ENCODE results near the gene SPATC1L. TPM values are rescaled to one million over a fixed set of nuclear protein-coding genes. Genes with fewer than 3 reads are reported as not detected.

The SPATC1L gene
- total and polyA plus RNA-seq, 2 donors (not counting 1 experiment from before 2014, with no cell fraction given): 11.4 to 15.4 TPM

- H3K27ac ChIP-seq (ENCODE audit: low read length in 2 of 2): no peak overlapping the region
- CTCF ChIA-PET: no interaction called here
- no peaks in the 10 kb centered on the region for H3K79me2 ChIP-seq (ENCODE audit: control insufficient read depth, insufficient read depth, low read length)
- no peak overlapping the region for H3K4me2 ChIP-seq (replicated peaks; ENCODE audit: low read depth, low read length, poor library complexity, severe bottlenecking)
- H3K9ac ChIP-seq (ENCODE audit: low read length): no peak overlapping the region
- intact Hi-C loops (cut with micrococcal nuclease): no loop called here
- POLR2A ChIA-PET: no interaction called here
- Mint-ChIP-seq H3K4me3 (no peak overlapping the region), H3K9me3 (ENCODE audit: insufficient read depth) (no peaks in the 10 kb centered on the region), H3K27ac (no peak overlapping the region), H3K27me3 (no peaks in the 10 kb centered on the region), H3K4me1 (no peaks in the 10 kb centered on the region)
- no peaks in the 10 kb centered on the region for H3K4me1 ChIP-seq (ENCODE audit: control insufficient read depth in 2 of 2, insufficient read depth in 2 of 2, low read length in 2 of 2)
- H3K4me3 ChIP-seq (ENCODE audit: control extremely low read depth in 1 of 5, extremely low read depth in 1 of 5, insufficient read depth in 1 of 5, low read depth in 2 of 5, low read length in 4 of 5): no peak overlapping the region
- no peak for ATAC-seq (ENCODE audit: low read depth)
- peaks cover 0 to 3% (median 0%) of the 10 kb centered on the region in 3 donors for H3K9me3 ChIP-seq (ENCODE audit: control extremely low read depth in 1 of 3, control insufficient read depth in 2 of 3, insufficient read depth in 1 of 3, low read length in 2 of 3)
- no peaks in the 10 kb centered on the region for H4K20me1 ChIP-seq (ENCODE audit: control insufficient read depth, insufficient read depth, low read length, poor library complexity, severe bottlenecking)
- no peaks in the 10 kb centered on the region for H3K27me3 ChIP-seq (replicated peaks in 1 of 4; ENCODE audit: control extremely low read depth in 1 of 4, control insufficient read depth in 3 of 4, insufficient read depth in 4 of 4, low read length in 3 of 4)
- TF ChIP-seq EZH2 (IDR thresholded peaks at IDR 0.05; ENCODE audit: borderline replicate concordance, insufficient read depth, low read depth, low read length, poor library complexity, severe bottlenecking) (no peak), CTCF (IDR thresholded peaks at IDR 0.05) (no peak)
- WGBS (ENCODE audit: insufficient coverage): 80% methylated on average over 16 of the region's 16 CpGs
- no peak overlapping the region for H2AFZ ChIP-seq (ENCODE audit: insufficient read depth, low read depth, low read length, poor library complexity, severe bottlenecking)
- DNase-seq: no peak
- no peaks in the 10 kb centered on the region for H3K36me3 ChIP-seq (replicated peaks in 1 of 2; ENCODE audit: control extremely low read depth in 1 of 2, control insufficient read depth in 1 of 2, extremely low read depth in 1 of 2, insufficient read depth in 2 of 2, low read length in 1 of 2)
Observed at GRCh38 chr21:46124083-46124925, 60.0 kb downstream of the SPATC1L start.

Measured in B cell (primary cell).